Heart left ventricle (tissue), 13 donors: Measurements from ENCODE around the gene LAMP1.

ENCODE experiments used
- POLR2A ChIP-seq, 2 donors: fragments of 450-650 bp; IDR thresholded peaks; one replicate each; pipeline ENCODE4 v1.6.1; 2017; ENCODE audit warnings: antibody characterized with exemption in 2 of 2, mild to moderate bottlenecking in 2 of 2, moderate library complexity in 2 of 2
- TF ChIP-seq, protein P1 (sequence below), 12 donors: fragments of 200-600 bp; sonication (generic) in 4 of 12; IDR thresholded peaks; one replicate each; pipeline versions ENCODE4 v1.5.0 to v1.8.0; 2018 to 2022; ENCODE audit warnings: antibody characterized with exemption in 12 of 12, mild to moderate bottlenecking in 5 of 12
- donor health status: ischemic (EF 13 %, LVEDD 7.1; RV severe dilation, severe dysfunction).
- donor health status: DM: no; HTN: yes; CAD: no.
- donor health status: DM: no; HTN: no; CAD: no.
- donor health status: ischemic (EF 25% LVEDD 6.9; RV normal size, moderate dysfunction).
- donor health status: ischemic (EF 25% LVEDD 5.7; RV mildly dilated, moderate dysfunction).
- donor health status: ischemic (EF 35%, LVEDD 5.7; RV mildly dilated, moderate dysfunction).
- donor health status: nonischemic (EF 11% LVEDD 7.7; RV severe dilation, severe dysfunction).
- donor health status: DM: yes; HTN: yes; CAD: no.
- donor health status: PGD.
- donor health status: ischemic (EF 29% LVEDD 5.4; RV normal size, mild dysfunction).
- donor health status: nonischemic (EF 23%, LVEDD 6.1; RV moderate dilation, normal function).

- TF ChIP-seq POLR2A (IDR thresholded peaks at IDR 0.05): no peak
- TF ChIP-seq, protein P1, sequence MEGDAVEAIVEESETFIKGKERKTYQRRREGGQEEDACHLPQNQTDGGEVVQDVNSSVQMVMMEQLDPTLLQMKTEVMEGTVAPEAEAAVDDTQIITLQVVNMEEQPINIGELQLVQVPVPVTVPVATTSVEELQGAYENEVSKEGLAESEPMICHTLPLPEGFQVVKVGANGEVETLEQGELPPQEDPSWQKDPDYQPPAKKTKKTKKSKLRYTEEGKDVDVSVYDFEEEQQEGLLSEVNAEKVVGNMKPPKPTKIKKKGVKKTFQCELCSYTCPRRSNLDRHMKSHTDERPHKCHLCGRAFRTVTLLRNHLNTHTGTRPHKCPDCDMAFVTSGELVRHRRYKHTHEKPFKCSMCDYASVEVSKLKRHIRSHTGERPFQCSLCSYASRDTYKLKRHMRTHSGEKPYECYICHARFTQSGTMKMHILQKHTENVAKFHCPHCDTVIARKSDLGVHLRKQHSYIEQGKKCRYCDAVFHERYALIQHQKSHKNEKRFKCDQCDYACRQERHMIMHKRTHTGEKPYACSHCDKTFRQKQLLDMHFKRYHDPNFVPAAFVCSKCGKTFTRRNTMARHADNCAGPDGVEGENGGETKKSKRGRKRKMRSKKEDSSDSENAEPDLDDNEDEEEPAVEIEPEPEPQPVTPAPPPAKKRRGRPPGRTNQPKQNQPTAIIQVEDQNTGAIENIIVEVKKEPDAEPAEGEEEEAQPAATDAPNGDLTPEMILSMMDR (IDR thresholded peaks at IDR 0.05): no peak
Observed at GRCh38 chr13:113350938-113351335, 53.9 kb downstream of the LAMP1 start.
